ENCODE results near the gene DNAJB14.

GRCh38 chr4:99861120-99861905, 85.1 kb downstream of the DNAJB14 start:
- TF ChIP-seq POLR2A (IDR thresholded peaks at IDR 0.05) (no peak), CTCF (IDR thresholded peaks at IDR 0.05) (no peak), POLR2AphosphoS5 (IDR thresholded peaks at IDR 0.05) (no peak)
